Activated B cell treated with CpG ODN at 0.5 μM for 24 hours (primary cell): ENCODE results near the gene SYT11. TPM values are rescaled to one million over a fixed set of nuclear protein-coding genes. Genes with fewer than 3 reads are reported as not detected.

Source experiments
- ATAC-seq: fragments of 200-7000 bp; cut with Tn5 transposase; one replicate; pipeline ENCODE4 v1.10.0; 2021; ENCODE audit warnings: low read depth, mild to moderate bottlenecking, moderate library complexity
- CTCF ChIA-PET: fragments of 350-600 bp; sonication (Branson Sonifier 250); formaldehyde crosslinking; loops from one replicate; lab custom pipeline; 2021; ENCODE audit warnings: antibody characterized with exemption; lab: Charles Lee
- POLR2A ChIA-PET: fragments of 350-600 bp; sonication (Branson Sonifier 250); formaldehyde crosslinking; loops from one replicate; lab custom pipeline; 2021; ENCODE audit warnings: antibody characterized with exemption; lab: Charles Lee
- DNase-seq: peaks from one replicate; pipeline ENCODE4 v3.0.0; 2022
- H3K27ac Mint-ChIP-seq: one replicate; pipeline ENCODE4 v1.8.0; 2020; ENCODE audit warnings: mixed read lengths
- H3K27me3 Mint-ChIP-seq: one replicate; pipeline ENCODE4 v1.8.0; 2021; ENCODE audit warnings: mixed read lengths
- H3K36me3 Mint-ChIP-seq: one replicate; pipeline ENCODE4 v1.8.0; 2021; ENCODE audit warnings: low read depth, mixed read lengths
- H3K4me1 Mint-ChIP-seq: one replicate; pipeline ENCODE4 v1.8.0; 2021; ENCODE audit warnings: mixed read lengths
- H3K4me3 Mint-ChIP-seq: one replicate; pipeline ENCODE4 v1.8.0; 2020; ENCODE audit warnings: mild to moderate bottlenecking, mixed read lengths
- H3K9me3 Mint-ChIP-seq: one replicate; pipeline ENCODE4 v1.8.0; 2020; ENCODE audit warnings: mixed read lengths
- CTCF ChIP-seq: fragments of 200-600 bp; IDR thresholded peaks from one replicate; pipeline ENCODE4 v1.8.0; 2022; ENCODE audit warnings: antibody characterized with exemption, mild to moderate bottlenecking
- intact Hi-C: fragments of 100-400 bp; cut with micrococcal nuclease; formaldehyde crosslinking; loops from one replicate; pipeline ENCODE4 v1.15.1; 2024
- total RNA-seq: library from RNA; stranded (reverse); gene quantifications from 2 replicates; pipeline ENCODE4 v1.2.3, GENCODE V29; 2022

The SYT11 gene
- total RNA-seq, 1 donor from 2014 or later: 3.7 TPM

- Mint-ChIP-seq H3K9me3 (no peaks in the 10 kb centered on the region), H3K27ac (no peak overlapping the region)
These were observed 14.5 kb downstream of the SYT11 start for GRCh38 chr1:155873860-155874259.

GRCh38 chr1:155877945-155878344 is 18.6 kb downstream of the SYT11 start:
- CTCF ChIA-PET: no interaction called here
- intact Hi-C loops: no loop called here

More at GRCh38 chr1:155873860-155874259, 14.5 kb downstream of the SYT11 start:
- no peak overlapping the region for H3K4me3 Mint-ChIP-seq
- DNase-seq (no peak), ATAC-seq (no peak)
- intact Hi-C loops: no loop called here
- no peaks in the 10 kb centered on the region for H3K27me3 Mint-ChIP-seq
- ChIA-PET CTCF (no interaction called here), POLR2A (no interaction called here)
- no peaks in the 10 kb centered on the region for H3K4me1 Mint-ChIP-seq
- no peak for TF ChIP-seq CTCF
- H3K36me3 Mint-ChIP-seq: no peaks in the 10 kb centered on the region

GRCh38 chr1:155880251-155880650 is 20.9 kb downstream of the SYT11 start:
- intact Hi-C loops: no loop called here
- POLR2A ChIA-PET: no interaction called here
- Mint-ChIP-seq H3K4me3 (no peak overlapping the region), H3K27me3 (no peaks in the 10 kb centered on the region), H3K9me3 (no peaks in the 10 kb centered on the region), H3K27ac (no peak overlapping the region), H3K36me3 (peaks cover 3% of the 10 kb centered on the region), H3K4me1 (peaks cover 12% of the 10 kb centered on the region)
- DNase-seq: no peak
- CTCF ChIA-PET: no interaction called here
- no peak for ATAC-seq
- TF ChIP-seq CTCF: no peak

More at GRCh38 chr1:155877945-155878344, 18.6 kb downstream of the SYT11 start:
- H3K27ac Mint-ChIP-seq: no peak overlapping the region
- no peak for TF ChIP-seq CTCF
- H3K27me3 Mint-ChIP-seq: no peaks in the 10 kb centered on the region
- H3K9me3 Mint-ChIP-seq: no peaks in the 10 kb centered on the region
- ATAC-seq: no peak
- DNase-seq: no peak
- H3K4me3 Mint-ChIP-seq: no peak overlapping the region
- H3K36me3 Mint-ChIP-seq: peaks cover 3% of the 10 kb centered on the region
- POLR2A ChIA-PET: interaction anchor here (1.0 kb wide), 1 partner anchor 9 kb away, joined by 3 read pairs; no protein-coding TSS in a partner anchor
- H3K4me1 Mint-ChIP-seq: peaks cover 10% of the 10 kb centered on the region

GRCh38 chr1:155880950-155881349 is 21.6 kb downstream of the SYT11 start:
- intact Hi-C loops: no loop called here
- DNase-seq: no peak
- H3K4me3 Mint-ChIP-seq: no peak overlapping the region
- no peak for ATAC-seq
- no peaks in the 10 kb centered on the region for H3K27me3 Mint-ChIP-seq
- CTCF ChIA-PET: no interaction called here
- POLR2A ChIA-PET: no interaction called here
- H3K36me3 Mint-ChIP-seq: peaks cover 3% of the 10 kb centered on the region
- no peaks in the 10 kb centered on the region for H3K9me3 Mint-ChIP-seq
- H3K27ac Mint-ChIP-seq: no peak overlapping the region
- peaks cover 12% of the 10 kb centered on the region for H3K4me1 Mint-ChIP-seq
- no peak for TF ChIP-seq CTCF

- ATAC-seq (peak; percentile 65), DNase-seq (no peak)
- intact Hi-C loops: no loop called here
- Mint-ChIP-seq H3K27me3 (no peaks in the 10 kb centered on the region), H3K9me3 (no peaks in the 10 kb centered on the region), H3K4me1 (peaks cover 12% of the 10 kb centered on the region), H3K36me3 (peaks cover 3% of the 10 kb centered on the region), H3K27ac (peak overlapping the region; percentile 62), H3K4me3 (no peak overlapping the region)
- POLR2A ChIA-PET: interaction anchor here (1.0 to 1.6 kb wide), 5 partner anchors 23 to 52 kb away, joined by 3 to 7 read pairs (median 4); partner anchors contain the start of genes GON4L, KHDC4 and SYT11
- CTCF ChIA-PET: no interaction called here
- TF ChIP-seq CTCF: no peak
These were observed 22.9 kb downstream of the SYT11 start for GRCh38 chr1:155882235-155882634.
